SIG-M5 treated with dmso at 0.1 percent for 504 hours (cell line): ENCODE results near the gene AKAP6.

Experiments used
- DNase-seq: peaks from one replicate; lab custom pipeline; 2025; ENCODE audit not compliant: unreplicated experiment; lab: John Stamatoyannopoulos, UW

Gene AKAP6

GRCh38 chr14:32883188-32883587, 554.1 kb downstream of the AKAP6 start:
- DNase-seq: no peak
